ENCODE measurements around the gene AMT. TPM values are rescaled to one million over a fixed set of nuclear protein-coding genes. Genes with fewer than 3 reads are reported as not detected.

The AMT gene
- total and polyA plus RNA-seq, 7 donors: 0.80 to 5.3 (median 1.7) TPM

GRCh38 chr3:49417516-49418120 is 4.7 kb downstream of the AMT start:
- H3K4me1 ChIP-seq: peaks cover 21% of the 10 kb centered on the region
- 81 to 83% (median 82%) methylated on average over 13 of the region's 13 CpGs for WGBS, 3 donors
- TF ChIP-seq CTCF (IDR thresholded peaks at IDR 0.05): no peak

GRCh38 chr3:49416867-49417266 is 5.4 kb downstream of the AMT start:
- DNase-seq: peak in 1 of 2 donors; percentile 10
- Histone ChIP-seq H3K4me1 (peaks cover 21% of the 10 kb centered on the region), H3K4me3 (no peak overlapping the region), H3K27me3 (ENCODE audit: insufficient read depth in 3 of 3, low read length in 2 of 3) (no peaks in the 10 kb centered on the region), H3K27ac (peak overlapping the region; percentile 46), H3K9me3 (no peaks in the 10 kb centered on the region), H3K36me3 (ENCODE audit: insufficient read depth in 1 of 2, low read depth in 1 of 2) (peaks cover 0 to 67% of the 10 kb centered on the region in 2 donors)
- intact Hi-C loops (cut with DNase I): no loop called here
- no peak for TF ChIP-seq CTCF (IDR thresholded peaks at IDR 0.05)
- no peak for ATAC-seq
- 91 to 96% (median 95%) methylated on average over 2 of the region's 2 CpGs for WGBS, 3 donors

More at GRCh38 chr3:49417516-49418120, 4.7 kb downstream of the AMT start:
- no peaks in the 10 kb centered on the region for H3K27me3 ChIP-seq (ENCODE audit: insufficient read depth in 3 of 3, low read length in 2 of 3)
- ATAC-seq: no peak
- H3K36me3 ChIP-seq (ENCODE audit: insufficient read depth in 1 of 2, low read depth in 1 of 2): peaks cover 0 to 67% of the 10 kb centered on the region in 2 donors
- intact Hi-C loops (cut with DNase I): no loop called here
- no peaks in the 10 kb centered on the region for H3K9me3 ChIP-seq
- peak in 1 of 2 donors; percentile 34 for DNase-seq
- no peak overlapping the region for H3K27ac ChIP-seq
- H3K4me3 ChIP-seq: no peak overlapping the region

GRCh38 chr3:49415931-49416601 is 6.2 kb downstream of the AMT start:
- 13 to 30% (median 20%) methylated on average over 4 of the region's 4 CpGs for WGBS, 3 donors
- no peak for TF ChIP-seq CTCF (IDR thresholded peaks at IDR 0.05)
- peaks cover 17% of the 10 kb centered on the region for H3K4me1 ChIP-seq
- no peaks in the 10 kb centered on the region for H3K27me3 ChIP-seq (ENCODE audit: insufficient read depth in 3 of 3, low read length in 2 of 3)
- H3K9me3 ChIP-seq: no peaks in the 10 kb centered on the region
- DNase-seq (peak in 1 of 2 donors; percentile 46), ATAC-seq (no peak)
- no peak overlapping the region for H3K4me3 ChIP-seq
- H3K36me3 ChIP-seq (ENCODE audit: insufficient read depth in 1 of 2, low read depth in 1 of 2): peaks cover 0 to 67% of the 10 kb centered on the region in 2 donors
- H3K27ac ChIP-seq: peak overlapping the region; percentile 46
- intact Hi-C loops (cut with DNase I): no loop called here

- no peaks in the 10 kb centered on the region for H3K27me3 ChIP-seq (ENCODE audit: insufficient read depth in 3 of 3, low read length in 2 of 3)
- no peak for TF ChIP-seq CTCF (IDR thresholded peaks at IDR 0.05)
- intact Hi-C loops (cut with DNase I): loop anchor here in 1 of 2 donors (5.0 kb wide), 1 partner anchor 72 kb away; the partner anchor contains the start of gene USP4
- peaks cover 0 to 58% of the 10 kb centered on the region in 2 donors for H3K36me3 ChIP-seq (ENCODE audit: insufficient read depth in 1 of 2, low read depth in 1 of 2)
- WGBS, 3 donors: 88 to 90% (median 89%) methylated on average over 2 of the region's 2 CpGs
- no peak overlapping the region for H3K4me3 ChIP-seq
- DNase-seq: peak in 1 of 2 donors; percentile 17
- H3K9me3 ChIP-seq: no peaks in the 10 kb centered on the region
- H3K4me1 ChIP-seq: peaks cover 21% of the 10 kb centered on the region
- ATAC-seq: no peak
- H3K27ac ChIP-seq: peak overlapping the region; percentile 2
Observed at GRCh38 chr3:49414753-49415152, 7.5 kb downstream of the AMT start.

Data from psoas muscle (tissue), 8 donors.